ENCODE measurements around the gene RAB7A.

DNA sequence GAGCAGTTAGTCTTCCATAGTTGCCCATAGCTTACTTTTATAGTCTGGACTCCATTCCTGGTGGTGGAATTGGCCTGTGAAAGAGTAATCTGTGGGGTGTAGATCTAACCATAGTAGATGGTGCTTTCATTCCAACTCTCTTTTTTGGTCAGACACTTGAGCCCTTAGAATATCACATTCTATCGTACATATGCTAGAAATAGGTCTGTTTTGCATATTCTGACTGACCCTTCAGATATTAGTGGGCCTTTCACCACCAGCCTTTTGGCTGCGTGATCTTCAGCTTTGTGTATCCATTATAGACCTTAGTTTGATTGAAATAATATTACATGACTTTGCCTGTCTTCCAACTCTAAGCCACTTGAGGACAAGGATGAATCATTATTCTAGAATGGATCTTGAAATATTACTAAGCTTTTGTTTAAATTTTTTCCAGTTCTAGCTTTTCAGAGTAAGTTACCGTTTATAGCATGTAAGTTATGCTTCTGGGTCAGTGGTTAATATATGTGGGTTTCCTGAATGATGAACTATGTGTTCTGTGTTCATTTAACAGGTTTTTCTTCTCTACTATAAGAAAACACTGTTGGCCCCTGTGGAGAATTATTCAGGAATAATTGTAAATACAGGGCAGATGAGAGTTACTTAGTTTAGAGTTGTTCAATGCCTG, 8.7 kb downstream of the RAB7A start:
- TF ChIP-seq FOXM1 (IDR thresholded peaks at IDR 0.05; ENCODE audit: low read depth, low read length) (no peak), SMC3 (IDR thresholded peaks at IDR 0.05; ENCODE audit: borderline replicate concordance, low read length) (no peak)
- TF ChIP-seq, protein P1, sequence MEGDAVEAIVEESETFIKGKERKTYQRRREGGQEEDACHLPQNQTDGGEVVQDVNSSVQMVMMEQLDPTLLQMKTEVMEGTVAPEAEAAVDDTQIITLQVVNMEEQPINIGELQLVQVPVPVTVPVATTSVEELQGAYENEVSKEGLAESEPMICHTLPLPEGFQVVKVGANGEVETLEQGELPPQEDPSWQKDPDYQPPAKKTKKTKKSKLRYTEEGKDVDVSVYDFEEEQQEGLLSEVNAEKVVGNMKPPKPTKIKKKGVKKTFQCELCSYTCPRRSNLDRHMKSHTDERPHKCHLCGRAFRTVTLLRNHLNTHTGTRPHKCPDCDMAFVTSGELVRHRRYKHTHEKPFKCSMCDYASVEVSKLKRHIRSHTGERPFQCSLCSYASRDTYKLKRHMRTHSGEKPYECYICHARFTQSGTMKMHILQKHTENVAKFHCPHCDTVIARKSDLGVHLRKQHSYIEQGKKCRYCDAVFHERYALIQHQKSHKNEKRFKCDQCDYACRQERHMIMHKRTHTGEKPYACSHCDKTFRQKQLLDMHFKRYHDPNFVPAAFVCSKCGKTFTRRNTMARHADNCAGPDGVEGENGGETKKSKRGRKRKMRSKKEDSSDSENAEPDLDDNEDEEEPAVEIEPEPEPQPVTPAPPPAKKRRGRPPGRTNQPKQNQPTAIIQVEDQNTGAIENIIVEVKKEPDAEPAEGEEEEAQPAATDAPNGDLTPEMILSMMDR (IDR thresholded peaks at IDR 0.05 in 2 of 3, conservative IDR thresholded peaks at IDR 0.05 in 1 of 3; ENCODE audit: control insufficient read depth in 2 of 3, extremely low read depth in 1 of 3, insufficient read depth in 1 of 3, low read depth in 3 of 3, low read length in 3 of 3) = no peak

Measured in GM12878 (cell line).